Stimulated activated CD4-positive, alpha-beta T cell treated with anti-CD3 and anti-CD28 coated beads, Interleukin-1b, Interleukin-23, amount 100 ng/mL, for 24 hours (primary cell): Measurements from ENCODE around the gene CCNJL.
"Not testable (repeated sequence)": the region's sequence is repeated elsewhere in the genome, so short reads cannot be mapped to it uniquely, and the experiment has no call there.

Experiments used
- DNase-seq, 4 experiments: peaks; one replicate each; pipeline ENCODE4 v3.0.0-alpha.2; 2020; ENCODE audit warnings: low read depth in 4 of 4, low spot score in 1 of 4

CCNJL gene, protein sequence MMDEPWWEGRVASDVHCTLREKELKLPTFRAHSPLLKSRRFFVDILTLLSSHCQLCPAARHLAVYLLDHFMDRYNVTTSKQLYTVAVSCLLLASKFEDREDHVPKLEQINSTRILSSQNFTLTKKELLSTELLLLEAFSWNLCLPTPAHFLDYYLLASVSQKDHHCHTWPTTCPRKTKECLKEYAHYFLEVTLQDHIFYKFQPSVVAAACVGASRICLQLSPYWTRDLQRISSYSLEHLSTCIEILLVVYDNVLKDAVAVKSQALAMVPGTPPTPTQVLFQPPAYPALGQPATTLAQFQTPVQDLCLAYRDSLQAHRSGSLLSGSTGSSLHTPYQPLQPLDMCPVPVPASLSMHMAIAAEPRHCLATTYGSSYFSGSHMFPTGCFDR

DNA sequence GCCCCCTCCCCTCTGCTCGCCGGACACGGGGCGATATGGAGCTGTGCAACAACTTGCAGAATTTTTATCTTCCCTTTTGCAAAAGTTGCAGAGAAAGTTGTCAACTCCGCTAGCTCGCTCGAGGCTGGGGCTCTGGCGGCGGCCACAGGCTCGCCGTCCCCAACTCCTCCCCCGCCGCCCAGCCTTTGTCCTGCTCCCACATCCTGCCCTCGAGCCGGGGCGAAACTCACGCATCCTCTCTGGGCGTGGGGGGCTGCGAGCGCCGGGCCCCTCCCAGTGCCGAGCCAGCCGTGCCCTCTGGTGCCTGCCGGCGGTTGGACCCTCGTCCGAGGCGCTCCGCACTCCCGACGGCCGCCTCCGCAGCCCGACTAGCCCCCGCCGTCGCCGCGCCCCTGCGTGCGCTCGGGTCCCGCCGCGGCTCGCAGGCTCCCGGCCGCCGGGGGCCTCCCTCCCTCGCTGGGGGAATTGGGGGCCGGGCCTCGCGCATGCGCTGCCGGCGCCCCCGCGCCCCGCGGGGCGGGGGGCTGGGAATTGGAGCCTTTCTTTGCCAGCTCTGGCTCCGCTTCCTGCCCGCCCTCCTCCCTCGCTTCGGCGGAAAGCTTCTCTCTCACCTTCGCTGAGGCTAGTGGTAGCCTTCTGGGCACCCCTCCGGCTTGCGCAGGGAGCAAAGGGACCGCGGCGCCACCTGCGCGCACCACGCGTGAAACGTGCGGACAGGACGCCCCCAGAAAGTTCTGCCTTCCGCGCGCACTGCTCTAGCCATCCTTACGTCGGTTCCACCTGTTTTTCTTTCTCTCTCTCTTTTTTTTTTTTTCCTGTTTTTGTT, at the start of gene CCNJL:
Gene CCNJL, minus strand, starts transcription at position 431 of the 826 bp plus-strand sequence. CDS start 641 bp downstream, outside the sequence.
- no peak for DNase-seq

DNA sequence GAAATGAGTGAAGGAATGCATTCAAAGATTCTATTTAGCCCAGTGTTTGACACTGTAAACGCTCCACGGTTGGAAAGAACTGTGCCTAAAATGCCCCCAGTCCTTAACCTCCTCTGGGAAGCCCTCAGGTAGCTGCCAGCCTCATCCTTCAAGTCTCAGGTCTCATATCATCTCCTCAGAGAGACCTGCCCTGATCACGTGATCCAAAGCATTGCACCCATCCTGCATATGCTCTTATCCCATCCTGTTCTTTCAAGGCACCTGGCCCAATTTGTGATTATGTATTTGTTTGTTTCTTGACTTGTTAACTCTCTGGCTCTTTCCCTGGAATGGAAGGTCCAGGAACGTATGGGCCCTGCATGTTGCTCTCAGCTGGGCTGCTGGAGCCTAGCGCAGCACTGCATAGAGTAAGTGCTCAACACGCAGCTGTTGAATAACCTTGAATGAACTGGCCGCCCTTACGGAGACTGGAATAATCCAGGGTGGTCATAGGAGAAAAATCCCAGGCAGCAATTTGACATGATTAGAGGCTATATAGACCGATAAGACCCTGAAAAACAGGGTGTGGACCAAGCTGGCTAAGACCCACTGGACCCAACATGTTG, 49.4 kb upstream of the CCNJL start:
- no peak for DNase-seq

DNA sequence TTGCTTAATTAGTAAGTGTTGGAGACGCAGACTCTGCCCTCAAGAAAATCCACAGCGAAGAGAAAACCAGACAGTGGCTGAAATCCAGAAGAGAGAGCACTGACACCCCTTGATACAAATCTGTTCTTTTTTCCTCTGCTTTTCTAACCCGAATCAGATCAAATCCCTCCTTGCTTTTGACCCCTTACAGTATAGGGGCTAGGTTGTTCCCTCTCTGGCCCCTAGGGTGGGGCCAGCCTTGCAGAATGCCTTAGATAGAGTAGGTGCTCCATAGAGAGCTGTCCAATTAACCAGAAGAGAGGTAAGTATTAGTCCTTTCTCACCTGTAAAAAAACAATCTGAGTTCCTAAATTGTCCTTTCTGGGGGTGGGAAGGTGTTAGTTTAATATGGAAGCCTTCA, 47.9 kb upstream of the CCNJL start:
- DNase-seq: no peak

DNA sequence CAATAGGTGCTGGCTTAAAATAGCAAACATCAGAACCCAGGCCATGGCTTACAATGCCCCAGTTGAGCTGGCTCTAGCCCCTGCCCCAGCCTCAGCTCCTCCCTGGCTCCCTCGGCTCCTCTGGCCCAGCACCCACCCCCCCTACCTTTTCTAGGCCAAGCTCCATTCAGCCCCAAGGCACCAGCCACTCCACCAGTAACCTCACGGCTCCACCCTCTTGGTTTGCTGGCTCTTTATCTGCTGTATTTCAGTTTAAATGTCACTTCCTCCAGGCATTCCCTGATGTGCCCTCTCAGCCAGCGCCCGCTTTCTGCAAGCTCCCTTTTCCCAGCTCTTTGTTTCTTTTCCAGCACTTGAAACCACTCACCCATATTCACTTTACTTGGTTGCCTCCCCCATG, 47.5 kb upstream of the CCNJL start:
- DNase-seq: no peak

DNA sequence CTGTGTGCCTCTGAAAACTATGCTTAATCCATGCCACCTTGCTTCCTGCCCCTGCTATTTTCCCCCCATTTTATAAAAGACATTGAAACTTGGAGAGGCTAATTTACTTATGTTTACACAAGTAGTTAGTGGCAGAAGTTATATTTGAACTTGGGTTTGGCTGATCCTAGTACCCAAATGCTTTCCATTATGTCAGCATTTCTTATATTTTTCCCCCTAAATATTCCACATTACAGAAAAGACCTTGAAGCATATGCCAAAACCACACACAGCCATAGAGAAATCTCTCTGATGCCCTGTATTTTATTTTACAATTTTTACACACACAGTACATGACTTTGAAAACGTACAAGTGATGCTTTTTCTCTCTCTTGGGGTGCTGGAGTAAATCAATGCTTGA, 46.9 kb upstream of the CCNJL start:
- no peak for DNase-seq

DNA sequence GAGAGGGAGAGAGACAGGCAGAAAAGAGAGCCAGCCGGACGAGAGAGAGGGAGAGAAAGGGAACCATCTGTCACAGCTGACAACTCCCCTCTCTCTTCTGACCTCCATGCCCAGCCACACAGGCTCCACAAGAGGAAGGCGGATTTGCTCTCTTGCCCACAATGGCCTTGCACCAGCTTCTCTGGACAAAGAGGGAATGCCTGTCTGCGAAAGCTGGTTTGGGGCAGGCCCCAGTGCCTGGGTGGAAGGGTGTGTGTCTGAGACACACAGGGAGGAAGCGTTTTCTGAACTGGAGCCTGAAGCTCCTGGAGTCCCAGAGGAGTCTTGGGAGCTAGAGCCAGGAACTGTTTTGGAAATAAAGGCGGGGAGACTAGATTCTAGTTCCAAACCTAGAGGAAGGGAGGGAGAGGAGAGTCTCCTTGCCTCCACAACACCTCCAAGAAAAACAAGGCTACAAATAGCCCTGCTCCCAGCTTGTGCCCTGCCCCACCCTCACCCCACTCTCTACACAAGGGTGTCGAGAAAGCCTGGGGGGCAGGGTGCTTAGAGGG, 45.6 kb upstream of the CCNJL start:
- DNase-seq: no peak

DNA sequence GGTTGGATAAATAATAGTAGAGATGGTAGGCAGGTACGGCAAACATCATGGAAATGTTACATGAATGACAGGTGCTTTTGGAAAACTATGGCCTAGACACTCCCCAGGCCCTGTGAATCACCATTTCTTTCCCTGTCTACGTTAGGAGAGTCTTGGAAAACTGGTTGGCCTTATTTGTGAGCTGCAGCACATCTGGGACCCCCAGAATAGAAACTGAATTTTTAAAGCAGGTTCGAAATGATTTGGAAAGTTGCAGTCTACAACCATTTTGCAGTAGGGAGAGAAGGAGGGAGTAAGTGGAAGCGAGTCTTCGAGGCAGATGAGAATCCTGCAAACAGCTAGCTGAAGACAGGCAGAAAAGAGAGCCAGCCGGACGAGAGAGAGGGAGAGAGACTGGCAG, 45.0 kb upstream of the CCNJL start:
- DNase-seq: no peak

DNA sequence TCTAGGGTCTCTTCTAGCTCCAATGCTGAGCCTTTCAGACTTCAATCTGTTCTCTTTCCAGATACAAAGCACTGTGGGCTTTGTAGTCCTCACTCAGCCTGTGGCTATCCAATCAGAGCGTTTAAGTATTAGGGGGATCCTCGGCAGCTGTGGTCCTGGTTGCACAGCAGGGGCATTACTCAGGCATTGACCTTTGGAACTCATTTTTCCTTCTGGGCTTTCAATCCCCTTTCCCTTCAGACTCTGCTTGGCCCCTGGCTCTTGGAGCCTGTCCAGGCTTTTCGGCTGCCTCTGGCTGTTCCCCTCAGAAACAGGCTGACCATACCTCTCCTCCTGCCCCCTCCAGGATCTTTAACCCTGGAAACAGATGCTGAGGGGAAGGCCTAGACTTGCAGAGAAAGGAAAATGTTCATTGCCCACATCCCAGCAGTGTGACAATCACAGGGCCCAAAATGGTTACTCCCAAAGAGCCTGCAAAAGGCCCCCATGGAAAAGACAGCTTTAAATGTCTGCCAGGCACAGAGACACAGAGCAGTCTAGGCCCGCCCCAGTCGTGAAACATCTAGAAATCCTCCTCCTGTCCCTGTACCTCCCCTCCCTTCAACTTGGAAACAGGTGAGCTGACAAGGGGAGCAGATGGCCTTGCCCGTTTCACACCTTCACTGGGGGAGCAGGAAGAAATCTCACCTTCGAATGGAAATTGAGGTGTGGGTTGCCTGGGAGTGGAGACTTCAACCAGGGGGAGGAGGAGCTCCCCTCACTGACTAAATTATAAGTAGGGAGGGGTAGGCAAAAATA, 44.4 kb upstream of the CCNJL start:
- DNase-seq: no peak

DNA sequence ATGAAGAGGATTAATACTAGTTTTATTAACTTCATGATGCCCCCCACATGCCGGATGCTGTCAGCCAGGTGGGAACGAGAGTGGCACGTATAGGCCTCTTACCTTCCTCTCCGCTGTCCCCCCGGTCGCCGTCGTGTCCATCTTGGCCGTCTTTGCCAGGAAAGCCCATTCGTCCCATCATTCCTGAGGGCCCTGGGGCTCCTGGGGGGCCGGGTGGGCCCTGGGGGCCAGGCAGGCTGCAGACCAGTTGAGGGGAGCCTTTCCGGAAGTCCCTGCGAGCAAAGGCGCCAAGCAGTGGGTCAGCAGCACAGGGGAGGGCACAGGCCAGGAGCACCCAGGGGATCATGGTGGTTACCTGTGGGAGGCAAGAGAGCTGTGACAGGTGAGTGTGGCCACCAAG, 42.3 kb upstream of the CCNJL start:
- DNase-seq: no peak

DNA sequence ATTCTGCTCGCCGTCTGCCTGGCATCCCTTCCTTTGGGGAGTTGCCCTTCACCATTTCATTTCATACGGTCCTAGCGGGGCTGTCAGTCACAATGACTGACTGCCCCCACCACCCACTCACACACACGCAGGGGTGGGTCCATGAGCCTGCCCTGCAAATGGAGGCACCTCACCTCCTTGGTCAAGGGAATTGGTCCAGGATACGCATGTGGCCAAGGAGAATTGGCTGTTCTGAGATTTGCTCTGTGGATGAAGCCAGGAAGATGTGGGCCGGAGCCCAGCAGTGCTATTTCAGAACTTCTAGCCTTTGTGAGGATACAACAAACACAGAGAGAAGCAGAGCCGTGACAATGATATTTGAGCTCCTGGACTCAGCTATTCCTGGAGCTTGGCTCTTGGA, 41.0 kb upstream of the CCNJL start:
- DNase-seq: no peak

DNA sequence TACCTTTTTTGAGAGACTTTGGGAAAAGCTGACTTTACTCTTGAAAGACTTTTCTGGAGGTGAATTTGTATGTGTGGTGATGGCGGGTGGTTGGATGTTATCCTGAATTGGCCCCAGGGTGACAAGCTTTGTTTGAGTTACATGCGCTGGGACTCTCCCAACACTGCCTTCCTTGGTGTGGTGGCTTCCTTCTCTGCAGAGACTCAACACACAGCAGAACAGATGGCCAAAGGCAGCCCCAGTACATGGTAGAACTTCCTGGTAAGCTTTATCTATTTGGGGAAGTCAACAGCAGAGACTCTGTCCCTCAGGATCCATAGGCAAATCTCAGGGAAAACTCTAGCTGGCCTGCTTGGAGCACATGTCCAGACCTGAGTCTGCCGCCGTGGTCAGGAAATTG, 39.9 kb upstream of the CCNJL start:
- no peak for DNase-seq

DNA sequence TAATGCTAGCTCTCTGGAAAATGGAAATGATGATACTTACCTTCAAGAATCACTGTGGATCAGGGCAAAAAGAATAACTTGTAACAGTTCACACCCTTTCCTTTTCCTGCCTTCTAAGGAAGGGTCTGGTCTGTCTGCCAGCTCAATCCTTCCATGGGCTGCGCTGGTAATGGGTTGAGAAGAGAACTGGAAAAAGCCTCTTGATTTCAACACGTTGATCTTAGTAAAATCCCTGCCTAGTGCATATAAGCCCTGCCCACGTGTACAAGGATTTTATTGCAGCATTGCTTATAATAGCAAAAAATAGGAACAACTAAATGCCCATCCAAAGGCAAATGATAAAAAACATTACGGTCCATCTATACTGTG, 37.6 kb upstream of the CCNJL start:
- DNase-seq: no peak

DNA sequence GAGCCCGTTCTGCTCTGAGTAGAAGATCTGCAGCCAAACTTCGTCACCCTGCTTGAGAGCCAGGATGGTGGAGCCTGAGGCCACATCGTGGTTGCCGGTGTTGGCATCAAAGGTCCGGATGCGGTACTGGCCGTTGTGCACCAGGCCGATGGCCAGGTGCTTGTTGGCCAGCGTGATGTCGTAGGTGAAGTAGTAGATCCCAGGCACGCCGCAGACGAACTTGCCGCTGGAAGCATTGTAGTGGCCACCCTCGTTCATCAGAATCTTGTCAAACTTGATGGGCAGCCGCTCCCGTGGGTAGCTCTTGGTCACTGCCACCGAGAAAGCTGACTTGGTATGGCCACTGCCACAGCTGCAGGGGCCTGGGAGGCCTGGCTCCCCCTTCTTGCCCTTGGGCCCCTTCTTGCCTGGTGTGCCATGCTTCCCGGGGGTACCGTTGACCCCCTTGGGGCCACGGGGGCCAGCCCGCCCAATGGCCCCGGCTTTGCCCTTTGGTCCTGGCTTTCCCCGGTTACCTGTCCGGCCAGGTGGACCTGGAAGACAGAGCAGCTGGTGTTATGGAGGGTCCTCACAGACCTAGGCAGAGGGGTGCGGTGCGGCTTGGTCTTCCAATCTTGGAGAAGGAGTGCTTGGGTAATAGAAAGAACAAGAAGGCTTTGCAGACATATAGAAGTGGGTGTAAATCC, 37.0 kb upstream of the CCNJL start:
- DNase-seq: no peak

DNA sequence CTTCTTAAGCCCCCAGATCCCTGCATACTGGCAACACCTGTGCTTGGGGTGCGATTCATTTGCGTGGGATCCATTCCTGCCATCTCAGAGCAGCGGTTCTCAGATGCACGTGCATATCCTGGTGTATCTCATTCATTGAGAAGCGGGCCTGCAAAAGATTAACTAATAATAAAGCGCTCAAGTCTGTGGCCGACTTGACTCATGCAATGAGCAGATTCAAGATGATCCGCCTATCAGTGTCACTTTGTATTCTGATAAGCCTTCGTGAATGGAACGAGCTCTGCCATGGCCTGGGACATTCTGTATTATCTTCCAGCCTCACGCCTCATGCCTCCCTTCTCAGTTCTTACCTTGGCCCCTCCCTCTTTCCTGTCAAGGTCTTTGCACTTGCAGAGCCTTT, 35.7 kb upstream of the CCNJL start:
- DNase-seq: no peak

DNA sequence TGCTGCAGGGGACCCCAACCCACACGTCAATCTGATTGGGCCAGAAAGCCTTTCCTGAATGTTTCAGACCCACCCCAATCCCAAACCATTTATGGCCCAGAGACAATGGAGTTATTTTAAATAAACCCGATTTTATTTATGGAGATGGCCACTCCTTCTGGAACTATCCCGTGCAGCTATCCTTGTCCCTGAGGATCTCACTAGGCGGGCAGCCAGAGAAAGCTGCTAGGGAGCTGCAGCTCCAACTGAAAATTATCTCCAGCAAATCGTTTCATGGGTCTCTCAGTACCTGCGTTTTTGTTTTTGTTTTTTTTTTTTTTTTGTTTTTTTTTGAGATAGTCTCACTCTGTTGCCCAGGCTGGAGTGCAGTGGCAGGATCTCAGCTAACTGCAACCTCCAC, 35.1 kb upstream of the CCNJL start:
- no peak for DNase-seq

DNA sequence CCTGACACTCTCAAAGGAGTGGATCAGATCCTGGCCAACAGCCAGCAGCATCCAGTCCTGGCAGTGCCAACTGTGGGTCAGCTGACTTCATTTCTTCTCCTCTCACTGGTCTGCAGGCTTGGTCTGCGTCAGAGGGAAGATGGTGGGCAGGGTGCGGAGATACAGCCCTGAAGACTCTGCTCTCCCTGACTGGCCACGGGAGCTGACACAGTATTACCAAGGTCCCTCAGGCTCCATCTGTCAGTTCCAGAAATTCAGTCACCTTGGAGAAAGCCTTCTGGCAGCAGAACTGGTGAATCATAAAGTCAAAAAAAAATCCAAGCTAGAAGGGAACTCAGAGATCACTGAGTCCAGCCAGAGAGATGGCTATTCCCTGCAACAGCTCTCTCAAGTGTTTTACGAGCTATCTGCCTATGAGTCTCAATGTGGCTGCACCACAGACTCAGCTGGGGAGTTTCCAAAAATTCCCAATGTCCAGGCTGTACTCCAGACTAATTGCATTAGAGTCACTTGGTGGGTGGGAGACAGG, 30.1 kb upstream of the CCNJL start:
- no peak for DNase-seq

DNA sequence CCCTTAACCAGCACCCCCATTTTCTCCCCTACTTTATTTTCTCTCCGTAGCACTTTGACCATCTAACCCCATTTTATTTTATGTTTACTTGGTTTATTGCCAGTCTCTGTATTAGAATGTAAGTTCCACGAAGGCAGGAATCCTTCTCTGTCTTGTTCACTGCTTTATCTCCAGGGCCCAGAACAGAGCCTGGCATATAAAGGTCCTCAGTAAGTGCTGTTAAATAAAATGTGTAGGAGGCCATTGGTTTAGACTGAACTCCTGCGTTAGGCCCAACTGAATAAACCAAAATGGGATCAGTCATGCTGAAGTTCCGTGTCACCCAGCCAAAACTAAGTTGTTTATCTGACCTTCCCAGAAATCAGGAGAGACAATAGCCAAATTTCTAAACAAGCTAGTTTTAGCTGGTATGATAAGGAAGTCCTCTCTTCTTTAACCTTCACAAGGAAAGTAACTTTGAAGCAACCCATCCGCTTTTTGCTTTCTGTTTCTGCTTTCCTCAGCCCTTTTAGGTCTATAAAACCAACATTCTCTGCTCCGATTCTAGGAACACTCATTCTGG, 29.0 kb upstream of the CCNJL start:
- DNase-seq: no peak

DNA sequence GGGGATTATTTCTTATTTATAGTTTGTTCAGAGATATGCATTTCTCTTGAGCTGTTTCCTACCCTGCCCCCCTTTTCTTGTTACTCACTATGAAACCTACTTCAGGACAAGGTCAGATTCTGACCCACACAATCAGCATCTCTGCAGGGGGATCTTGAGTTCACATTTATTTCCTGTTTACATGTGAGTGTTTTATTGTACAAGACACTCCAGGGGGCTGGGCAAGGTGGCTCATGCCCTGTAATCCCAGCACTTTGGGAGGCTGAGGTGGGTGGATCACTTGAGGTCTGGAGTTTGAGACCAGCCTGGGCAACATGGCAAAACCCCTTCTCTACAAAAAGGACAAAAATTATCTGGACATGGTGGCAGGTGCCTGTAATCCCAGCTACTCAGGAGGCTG, 28.1 kb upstream of the CCNJL start:
- DNase-seq: not testable (repeated sequence)

DNA sequence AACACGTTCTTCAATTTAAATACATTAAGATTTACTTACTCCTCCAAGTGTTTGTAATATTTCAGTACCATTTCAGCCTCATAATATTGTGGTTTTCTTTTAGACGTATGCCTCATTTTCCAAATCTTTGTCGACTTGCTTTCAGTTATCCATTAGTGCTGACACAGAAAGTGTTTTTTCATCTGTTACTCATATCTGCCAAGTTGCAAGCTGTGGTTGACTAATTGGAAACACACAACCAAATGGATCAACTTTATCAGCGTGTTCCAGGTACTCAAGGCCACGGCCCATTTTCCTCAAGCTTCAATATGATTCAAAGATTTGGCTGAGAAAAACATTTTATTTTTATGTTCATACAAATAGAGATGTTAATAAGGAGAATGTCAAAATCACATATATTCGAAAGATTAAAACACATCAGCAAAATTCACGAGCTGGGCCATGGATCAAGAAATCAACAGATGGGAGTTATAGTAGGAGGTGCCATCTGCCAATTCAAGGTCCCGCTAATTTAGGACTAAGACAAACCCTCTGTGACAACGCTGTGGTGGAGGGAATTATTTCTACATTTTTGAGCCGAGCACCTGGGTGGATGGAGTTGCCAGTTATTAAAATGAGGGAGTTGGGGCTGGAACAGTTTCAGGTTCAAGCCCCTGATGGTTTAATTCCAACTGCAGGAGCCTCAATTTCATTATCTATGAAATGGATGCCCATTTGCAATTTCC, 27.2 kb upstream of the CCNJL start:
- no peak for DNase-seq
